Gastrocnemius medialis (tissue), 4 donors: ENCODE results near the gene DTWD2.

ENCODE experiments used
- CTCF ChIP-seq, 5 experiments: fragments of 450-650 bp in 3 of 5; fragments of 200-600 bp in 2 of 5; sonication (generic) in 2 of 5; IDR thresholded peaks in 4 of 5; conservative IDR thresholded peaks in 1 of 5; 1 replicate in 4 of 5; 2 replicates in 1 of 5; pipeline ENCODE4 v1.5.1; 2016 to 2019; ENCODE audit warnings: antibody characterized with exemption in 5 of 5, mild to moderate bottlenecking in 3 of 5, moderate library complexity in 3 of 5
- POLR2A ChIP-seq, 2 donors: fragments of 450-650 bp; IDR thresholded peaks; one replicate each; pipeline ENCODE4 v1.6.1; 2017; ENCODE audit warnings: antibody characterized with exemption in 2 of 2, mild to moderate bottlenecking in 2 of 2, moderate library complexity in 2 of 2

- TF ChIP-seq CTCF (IDR thresholded peaks at IDR 0.05 in 4 of 5, conservative IDR thresholded peaks at IDR 0.05 in 1 of 5) (no peak), POLR2A (IDR thresholded peaks at IDR 0.05) (no peak)
Observed at GRCh38 chr5:118891252-118891651, 97.1 kb downstream of the DTWD2 start.
